Thyroid gland (tissue), 4 donors: ENCODE measurements around the gene RASGRP1. TPM values are rescaled to one million over a fixed set of nuclear protein-coding genes. Genes with fewer than 3 reads are reported as not detected.

Source experiments
- DNase-seq, 2 donors: peaks; one replicate each; pipeline ENCODE4 v3.0.0-alpha.2; 2019
- H3K27ac ChIP-seq, 3 donors: fragments of 200-600 bp; sonication (generic); 1 replicate in 2 of 3; 2 replicates in 1 of 3; pipeline ENCODE4 v1.5.1; 2016 to 2019; ENCODE audit warnings: mild to moderate bottlenecking in 1 of 3, moderate library complexity in 1 of 3
- H3K27me3 ChIP-seq: fragments of 200-600 bp; sonication (generic); one replicate; pipeline ENCODE4 v1.5.1; 2019
- H3K36me3 ChIP-seq, 2 donors: fragments of 200-600 bp; sonication (generic); one replicate each; pipeline ENCODE4 v1.5.1; 2016 to 2019
- H3K4me1 ChIP-seq, 2 donors: fragments of 200-600 bp; sonication (generic); one replicate each; pipeline ENCODE4 v1.5.1; 2017 to 2019
- H3K4me3 ChIP-seq, 3 donors: fragments of 200-600 bp; sonication (generic); replicated peaks in 1 of 3; 1 replicate in 2 of 3; 2 replicates in 1 of 3; pipeline ENCODE4 v1.5.1; 2016; ENCODE audit warnings: mild to moderate bottlenecking in 1 of 3
- H3K9me3 ChIP-seq: fragments of 200-600 bp; sonication (generic); one replicate; pipeline ENCODE4 v1.5.1; 2017
- CTCF ChIP-seq, 6 experiments: fragments of 200-600 bp in 3 of 6; fragments of 450-650 bp in 3 of 6; sonication (generic) in 3 of 6; IDR thresholded peaks; one replicate each; pipeline ENCODE4 v1.5.1; 2016 to 2019; ENCODE audit warnings: antibody characterized with exemption in 6 of 6, mild to moderate bottlenecking in 2 of 6, inconsistent platforms in 1 of 6, moderate library complexity in 1 of 6
- POLR2A ChIP-seq, 2 donors: fragments of 450-650 bp; IDR thresholded peaks; one replicate each; pipeline ENCODE4 v1.6.1; 2017; ENCODE audit warnings: antibody characterized with exemption in 2 of 2, mild to moderate bottlenecking in 2 of 2, moderate library complexity in 1 of 2
- WGBS, 2 donors: methylation state at CpG; one replicate each; pipeline ENCODE4 v1.1.5; 2017; 5-methylcytosine and 5-hydroxymethylcytosine counted together
- intact Hi-C: fragments of 100-400 bp; cut with DNase I; formaldehyde crosslinking; loops from one replicate; pipeline ENCODE4 v1.15.1; 2023
- total RNA-seq, 4 donors: library from RNA; depleted of rRNA; stranded (reverse); fragments of >200 nt; gene quantifications; one replicate each; pipeline ENCODE4 v1.2.3, GENCODE V29; 2016

RASGRP1 gene
- total RNA-seq, 4 donors from 2014 or later, result 0.24 to 1.9 (median 0.89) TPM

DNA sequence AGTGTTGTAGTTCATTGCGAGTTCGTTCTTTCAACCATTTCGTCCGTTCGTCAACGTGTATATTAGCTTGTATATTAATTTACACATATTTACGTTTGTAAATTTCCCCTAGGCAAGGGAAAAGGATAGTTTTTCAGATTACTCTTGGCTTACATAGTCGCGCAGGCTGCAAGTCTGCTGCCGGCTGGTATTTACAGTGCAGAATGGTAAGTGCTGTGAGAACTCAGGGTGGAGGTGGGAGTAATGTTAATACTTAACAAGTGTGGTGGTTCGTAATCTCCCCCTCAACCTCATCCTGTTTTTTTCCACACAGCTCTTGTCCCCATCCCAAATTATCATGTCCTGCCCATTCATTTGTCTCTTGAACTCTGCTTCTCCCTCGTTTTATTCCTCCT lies 109.9 kb downstream of the RASGRP1 start:
- DNase-seq, result no peak
- Histone ChIP-seq H3K27me3 (no peaks in the 10 kb centered on the region), H3K27ac (peak overlapping the region; percentile 23 to 97 (median 87)), H3K9me3 (no peaks in the 10 kb centered on the region), H3K4me1 (peaks cover 5 to 7% of the 10 kb centered on the region in 2 donors), H3K36me3 (no peaks in the 10 kb centered on the region), H3K4me3 (peak overlapping the region; percentile 56 to 74 (median 63))
- 0 to 1% methylated on average over 12 of the region's 12 CpGs for WGBS, 2 donors
- TF ChIP-seq CTCF (IDR thresholded peaks at IDR 0.05), result no peak
- TF ChIP-seq POLR2A (IDR thresholded peaks at IDR 0.05), result no peak
- intact Hi-C loops, result no loop called here

DNA sequence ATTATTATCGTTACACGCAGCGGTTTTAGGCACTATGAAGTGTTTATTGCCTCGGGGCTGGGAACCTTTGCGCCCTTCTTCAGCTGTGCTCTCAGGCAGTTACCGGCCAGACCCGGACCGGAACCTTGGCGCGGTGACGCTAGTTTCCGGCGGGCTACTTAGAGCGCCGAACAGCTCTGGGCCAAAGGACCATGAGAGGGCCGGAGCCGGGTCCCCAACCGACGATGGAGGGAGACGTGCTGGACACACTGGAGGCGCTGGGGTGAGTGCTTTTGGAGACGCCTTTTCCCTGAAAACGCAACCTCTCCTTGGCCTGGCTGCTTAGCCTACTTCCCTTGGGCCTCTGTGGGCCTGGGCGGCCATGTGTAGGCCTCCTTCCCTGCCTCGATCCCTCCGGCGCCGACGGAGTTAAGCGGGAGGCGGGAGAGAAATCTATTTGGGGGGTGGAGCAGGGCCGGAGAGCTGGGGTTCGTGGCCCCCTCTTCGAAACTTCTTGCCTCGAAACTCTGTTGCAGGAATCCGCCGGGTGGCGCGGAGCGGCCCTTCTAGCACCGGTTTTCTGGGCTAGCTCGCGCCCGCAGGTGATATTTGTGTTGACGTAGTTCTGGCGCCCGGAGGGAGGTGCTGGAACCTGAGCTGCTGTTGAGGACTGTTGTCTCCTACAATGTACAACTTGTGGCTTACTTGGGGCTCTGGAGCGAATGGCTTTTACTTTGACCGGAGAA lies 110.5 kb downstream of the RASGRP1 start, which contains the start of gene FAM98B:
FAM98B (plus strand) TSS at position 157 of the 725 bp plus-strand sequence; CDS start at position 192, 35 bp downstream.
- H3K27me3 ChIP-seq, result no peaks in the 10 kb centered on the region
- TF ChIP-seq CTCF (IDR thresholded peaks at IDR 0.05), result peak in 1 of 6 experiments; percentile 21
- no peak for TF ChIP-seq POLR2A (IDR thresholded peaks at IDR 0.05)
- peaks cover 5 to 7% of the 10 kb centered on the region in 2 donors for H3K4me1 ChIP-seq
- peak within 1 kb of the TSS; percentile 56 to 74 (median 63) for H3K4me3 ChIP-seq
- WGBS, 2 donors, result 0 to 1% methylated on average over 25 to 27 of the region's 49 CpGs
- intact Hi-C loops, result no loop called here
- H3K9me3 ChIP-seq, result no peaks in the 10 kb centered on the region
- H3K36me3 ChIP-seq, result no peaks in the 10 kb centered on the region
- H3K27ac ChIP-seq, result peak within 1 kb of the TSS; percentile 23 to 97 (median 87)
- peak; percentile 85 to 86 for DNase-seq

- no peaks in the 10 kb centered on the region for H3K36me3 ChIP-seq
- H3K27ac ChIP-seq, result no peak overlapping the region
- H3K27me3 ChIP-seq, result no peaks in the 10 kb centered on the region
- TF ChIP-seq POLR2A (IDR thresholded peaks at IDR 0.05), result no peak
- TF ChIP-seq CTCF (IDR thresholded peaks at IDR 0.05), result no peak
- DNase-seq, result no peak
- no peaks in the 10 kb centered on the region for H3K9me3 ChIP-seq
- intact Hi-C loops, result loop anchor here (5.0 kb wide), 1 partner anchor 246 kb away; no protein-coding TSS in a partner anchor
- WGBS, 2 donors, result 83 to 94% methylated on average over 3 of the region's 3 CpGs
- H3K4me1 ChIP-seq, result peaks cover 0 to 4% of the 10 kb centered on the region in 2 donors
- H3K4me3 ChIP-seq, result no peak overlapping the region
Observed at GRCh38 chr15:38441130-38441519, 123.5 kb downstream of the RASGRP1 start.

DNA sequence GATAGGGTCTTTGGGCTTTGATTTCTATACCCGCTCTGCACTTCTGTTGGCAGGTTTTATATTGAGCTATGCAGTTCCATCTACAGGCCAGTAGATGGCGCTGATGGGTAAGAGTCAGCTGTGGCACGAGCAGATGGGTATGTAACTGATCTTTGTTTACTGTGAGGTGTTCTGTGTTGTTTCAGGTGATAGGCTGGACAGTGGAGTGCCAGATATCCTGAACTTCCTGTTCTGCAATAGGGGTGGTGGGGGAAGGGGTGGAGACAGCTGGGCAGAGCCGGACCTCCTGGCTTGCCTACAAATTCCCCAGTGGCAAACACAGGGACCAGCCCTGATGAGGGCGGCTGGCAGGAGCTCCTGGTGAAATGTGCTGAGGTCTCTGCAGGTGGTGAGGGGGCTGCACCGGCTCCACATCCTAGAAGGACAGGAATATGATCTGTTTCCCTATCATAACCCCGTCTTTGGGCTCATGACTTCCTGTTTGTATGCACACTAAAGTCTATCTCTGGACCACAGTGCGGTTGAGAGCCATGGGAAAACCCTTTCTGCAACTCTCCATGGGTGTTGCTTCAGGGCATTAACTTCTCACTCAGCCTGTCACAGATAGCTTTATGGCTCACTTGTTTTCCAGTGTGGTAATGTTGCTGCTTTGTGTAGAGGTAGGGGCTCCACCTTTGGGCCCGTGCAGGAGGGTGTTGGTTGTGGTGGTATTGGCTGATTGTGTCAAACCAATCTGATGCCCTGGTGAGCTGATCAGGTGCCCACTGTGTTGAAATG lies 124.1 kb downstream of the RASGRP1 start:
- Histone ChIP-seq H3K9me3 (no peaks in the 10 kb centered on the region), H3K27me3 (no peaks in the 10 kb centered on the region), H3K4me1 (peaks cover 0 to 4% of the 10 kb centered on the region in 2 donors), H3K4me3 (no peak overlapping the region), H3K27ac (no peak overlapping the region), H3K36me3 (no peaks in the 10 kb centered on the region)
- peak; percentile 20 to 36 for DNase-seq
- TF ChIP-seq CTCF (IDR thresholded peaks at IDR 0.05) (peak; percentile 76 to 95 (median 84)), POLR2A (IDR thresholded peaks at IDR 0.05) (no peak)
- WGBS, 2 donors, result 31 to 38% methylated on average over 9 of the region's 9 CpGs
- intact Hi-C loops, result loop anchor here (5.0 kb wide), 1 partner anchor 247 kb away; no protein-coding TSS in a partner anchor

Other genes starting within 250 kb of the RASGRP1 start
- 10 to 100 TPM in 2 of 4 donors, 1 to 10 TPM in 2; 9.3 to 12.6 (median 10.9) TPM for gene FAM98B, start 110.7 kb downstream of the RASGRP1 start, total RNA-seq